ENCODE measurements around the gene INPP5A.
A peak's percentile ranks its signal among the peaks of the same experiment; 100 is the strongest.

INPP5A gene

DNA sequence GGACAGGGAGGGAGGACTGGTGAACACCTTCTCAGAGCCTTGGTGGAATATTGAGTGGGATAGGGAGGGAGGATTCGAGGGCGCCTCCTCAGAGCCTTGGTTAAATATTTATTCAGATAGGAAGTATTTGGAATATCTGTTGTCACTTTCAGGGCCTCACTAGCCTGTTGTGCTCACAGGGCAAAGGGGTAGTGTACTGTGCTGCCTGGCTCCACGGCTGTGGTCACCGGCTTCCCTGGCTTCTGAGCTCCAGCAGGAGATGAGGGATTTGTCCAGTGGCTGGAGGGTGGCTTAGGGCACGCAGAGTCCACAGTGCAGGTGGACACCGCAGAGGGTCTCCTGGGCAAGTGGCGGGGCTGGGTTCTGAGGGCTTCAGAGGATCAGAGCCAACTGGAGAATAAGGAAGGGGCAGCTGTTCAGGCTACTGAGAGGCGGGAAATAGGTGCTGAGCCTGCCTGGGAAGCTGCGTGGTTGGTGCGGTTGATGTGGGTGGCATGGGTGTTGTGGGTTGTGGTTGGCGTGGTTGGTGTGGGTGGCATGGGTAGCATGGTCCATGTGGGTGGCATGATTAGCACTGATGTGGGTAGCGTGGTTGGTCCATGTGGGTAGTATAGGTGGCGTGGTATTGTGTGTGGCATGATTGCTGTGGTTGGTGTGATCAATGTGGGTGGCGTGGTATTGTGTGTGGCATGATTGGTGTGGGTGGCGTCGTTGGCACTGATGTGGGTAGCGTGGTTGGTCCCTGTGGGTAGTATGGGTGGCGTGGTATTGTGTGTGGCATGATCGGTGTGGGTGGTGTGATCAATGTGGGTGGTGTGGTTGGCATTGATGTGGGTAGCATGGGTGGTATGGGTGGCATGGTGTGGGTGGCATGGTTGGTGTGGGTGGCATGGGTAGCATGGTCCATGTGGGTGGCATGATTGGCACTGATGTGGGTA lies 16.7 kb downstream of the INPP5A start:
- Histone ChIP-seq H3K27me3 (ENCODE audit: control insufficient read depth, low read length) (no peaks in the 10 kb centered on the region), H3K36me3 (ENCODE audit: control insufficient read depth, low read length) (no peaks in the 10 kb centered on the region), H3K27ac (ENCODE audit: low read depth, low read length) (peak overlapping the region; percentile 83), H3K4me2 (ENCODE audit: low read length) (peak overlapping the region; percentile 86), H3F3A (ENCODE audit: control insufficient read depth, insufficient read depth) (0 out of 2 replicates have a peak, but pooled peaks cover 2% of the 10 kb centered on the region), H4K20me1 (ENCODE audit: control insufficient read depth, insufficient read depth, low read depth, low read length) (no peaks in the 10 kb centered on the region), H3K9me3 (ENCODE audit: control insufficient read depth, insufficient read depth, low read length) (no peaks in the 10 kb centered on the region), H3K9me2 (replicated peaks; ENCODE audit: control insufficient read depth, low read length) (no peaks in the 10 kb centered on the region), H3K79me2 (ENCODE audit: control insufficient read depth, low read length) (peaks cover 69% of the 10 kb centered on the region), H3K4me1 (ENCODE audit: control insufficient read depth, low read length) (peaks cover 65% of the 10 kb centered on the region), H3K4me3 (ENCODE audit: low read length) (peak overlapping the region; percentile 65)
- TF ChIP-seq EZH2phosphoT487 (IDR thresholded peaks at IDR 0.05; ENCODE audit: borderline replicate concordance, low read length): no peak
- TF ChIP-seq, protein P1, sequence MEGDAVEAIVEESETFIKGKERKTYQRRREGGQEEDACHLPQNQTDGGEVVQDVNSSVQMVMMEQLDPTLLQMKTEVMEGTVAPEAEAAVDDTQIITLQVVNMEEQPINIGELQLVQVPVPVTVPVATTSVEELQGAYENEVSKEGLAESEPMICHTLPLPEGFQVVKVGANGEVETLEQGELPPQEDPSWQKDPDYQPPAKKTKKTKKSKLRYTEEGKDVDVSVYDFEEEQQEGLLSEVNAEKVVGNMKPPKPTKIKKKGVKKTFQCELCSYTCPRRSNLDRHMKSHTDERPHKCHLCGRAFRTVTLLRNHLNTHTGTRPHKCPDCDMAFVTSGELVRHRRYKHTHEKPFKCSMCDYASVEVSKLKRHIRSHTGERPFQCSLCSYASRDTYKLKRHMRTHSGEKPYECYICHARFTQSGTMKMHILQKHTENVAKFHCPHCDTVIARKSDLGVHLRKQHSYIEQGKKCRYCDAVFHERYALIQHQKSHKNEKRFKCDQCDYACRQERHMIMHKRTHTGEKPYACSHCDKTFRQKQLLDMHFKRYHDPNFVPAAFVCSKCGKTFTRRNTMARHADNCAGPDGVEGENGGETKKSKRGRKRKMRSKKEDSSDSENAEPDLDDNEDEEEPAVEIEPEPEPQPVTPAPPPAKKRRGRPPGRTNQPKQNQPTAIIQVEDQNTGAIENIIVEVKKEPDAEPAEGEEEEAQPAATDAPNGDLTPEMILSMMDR (IDR thresholded peaks at IDR 0.05; ENCODE audit: low read depth, low read length, poor library complexity, severe bottlenecking): no peak

DNA sequence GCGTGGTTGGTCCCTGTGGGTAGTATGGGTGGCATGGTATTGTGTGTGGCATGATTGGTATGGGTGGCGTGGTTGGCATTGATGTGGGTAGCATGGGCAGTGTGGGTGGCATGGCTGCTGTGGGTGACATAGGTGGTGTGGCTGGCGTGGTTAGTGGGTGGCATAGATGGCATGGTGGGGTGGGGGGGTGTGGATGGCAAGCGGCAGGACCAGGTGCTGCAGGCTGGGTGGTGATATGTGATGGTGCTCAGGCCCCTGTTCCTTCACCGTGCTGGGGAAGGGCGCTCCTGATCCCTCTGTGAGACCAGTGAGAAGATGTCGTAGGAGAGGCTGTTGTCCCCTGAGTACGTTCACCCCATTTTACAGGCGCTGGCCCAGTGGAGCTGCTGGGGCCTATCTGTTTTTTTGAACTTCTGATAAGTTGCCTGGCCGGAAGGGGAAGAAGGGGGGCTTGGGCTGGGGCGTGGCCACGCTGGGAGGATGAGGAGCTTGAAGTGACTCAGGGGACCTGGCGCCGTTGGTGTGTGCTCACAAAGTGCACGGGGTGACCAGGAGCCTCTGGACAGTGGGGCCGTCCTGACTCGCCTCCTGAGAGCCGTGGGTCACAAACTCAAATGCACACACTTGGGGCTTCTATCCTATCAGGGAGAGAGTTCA lies 17.5 kb downstream of the INPP5A start:
- Histone ChIP-seq H3K36me3 (ENCODE audit: control insufficient read depth, low read length) (no peaks in the 10 kb centered on the region), H3F3A (ENCODE audit: control insufficient read depth, insufficient read depth) (peaks cover 3% of the 10 kb centered on the region; the same call in 1 of the 2 replicates), H3K79me2 (ENCODE audit: control insufficient read depth, low read length) (peaks cover 71% of the 10 kb centered on the region), H3K27me3 (ENCODE audit: control insufficient read depth, low read length) (no peaks in the 10 kb centered on the region), H3K4me1 (ENCODE audit: control insufficient read depth, low read length) (peaks cover 66% of the 10 kb centered on the region), H3K27ac (ENCODE audit: low read depth, low read length) (peak overlapping the region; percentile 83), H3K9me2 (replicated peaks; ENCODE audit: control insufficient read depth, low read length) (no peaks in the 10 kb centered on the region), H3K4me2 (ENCODE audit: low read length) (peak overlapping the region; percentile 86), H4K20me1 (ENCODE audit: control insufficient read depth, insufficient read depth, low read depth, low read length) (no peaks in the 10 kb centered on the region), H3K9me3 (ENCODE audit: control insufficient read depth, insufficient read depth, low read length) (no peaks in the 10 kb centered on the region), H3K4me3 (ENCODE audit: low read length) (peak overlapping the region; percentile 65)
- TF ChIP-seq, protein P1 (IDR thresholded peaks at IDR 0.05; ENCODE audit: low read depth, low read length, poor library complexity, severe bottlenecking): no peak
- TF ChIP-seq EZH2phosphoT487 (IDR thresholded peaks at IDR 0.05; ENCODE audit: borderline replicate concordance, low read length): no peak

DNA sequence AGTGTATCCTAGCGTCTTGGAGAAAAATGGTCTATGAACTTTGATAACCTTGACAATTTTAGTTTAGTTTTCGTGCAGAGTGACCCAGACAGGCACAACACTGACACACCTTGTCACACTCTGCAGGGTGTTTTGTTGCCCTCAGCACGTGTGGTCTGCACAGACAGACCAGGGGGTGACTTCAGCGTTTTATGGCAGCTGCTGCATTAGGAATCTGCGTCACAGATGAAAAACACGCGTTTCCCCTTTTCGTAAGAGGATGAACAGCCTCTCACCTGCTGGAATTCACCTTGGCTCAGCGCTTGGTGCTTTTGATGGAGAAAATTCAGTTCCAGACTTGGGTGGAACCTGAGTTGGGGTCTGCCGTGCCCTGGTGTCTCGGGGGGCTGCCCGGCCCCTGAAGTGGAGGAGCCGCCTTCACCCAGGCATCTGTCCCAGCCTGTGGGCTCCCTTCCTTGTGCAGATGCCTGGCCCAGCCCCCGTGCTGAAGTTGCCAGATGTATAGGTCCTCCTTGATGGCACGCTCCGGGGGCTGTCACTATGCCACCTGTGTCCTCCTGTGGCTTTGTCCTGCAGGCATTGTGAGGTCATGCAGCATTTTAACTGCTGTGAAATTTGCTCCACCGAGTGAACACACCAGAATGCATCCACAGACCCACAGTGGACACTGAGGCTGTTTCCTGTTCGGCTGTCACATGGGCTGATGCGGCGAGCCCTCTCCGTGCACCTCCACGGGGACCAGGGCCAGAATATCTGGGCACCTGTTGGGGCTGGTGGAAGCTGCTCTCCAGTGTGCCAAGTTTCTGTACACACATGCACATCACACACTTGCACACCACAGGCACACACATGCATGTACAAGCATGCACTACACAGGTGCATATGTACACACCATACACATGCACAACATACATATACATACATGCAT lies 18.3 kb downstream of the INPP5A start:
- H3K36me3 ChIP-seq (ENCODE audit: control insufficient read depth, low read length): no peaks in the 10 kb centered on the region
- no peaks in the 10 kb centered on the region for H3K9me3 ChIP-seq (ENCODE audit: control insufficient read depth, insufficient read depth, low read length)
- H3K27me3 ChIP-seq (ENCODE audit: control insufficient read depth, low read length): no peaks in the 10 kb centered on the region
- TF ChIP-seq EZH2phosphoT487 (IDR thresholded peaks at IDR 0.05; ENCODE audit: borderline replicate concordance, low read length): no peak
- TF ChIP-seq, protein P1 (IDR thresholded peaks at IDR 0.05; ENCODE audit: low read depth, low read length, poor library complexity, severe bottlenecking): no peak
- peaks cover 66% of the 10 kb centered on the region for H3K4me1 ChIP-seq (ENCODE audit: control insufficient read depth, low read length)
- no peaks in the 10 kb centered on the region for H3K9me2 ChIP-seq (replicated peaks; ENCODE audit: control insufficient read depth, low read length)
- peak overlapping the region; percentile 86 for H3K4me2 ChIP-seq (ENCODE audit: low read length)
- no peaks in the 10 kb centered on the region for H4K20me1 ChIP-seq (ENCODE audit: control insufficient read depth, insufficient read depth, low read depth, low read length)
- peak overlapping the region; percentile 65 for H3K4me3 ChIP-seq (ENCODE audit: low read length)
- H3K79me2 ChIP-seq (ENCODE audit: control insufficient read depth, low read length): peaks cover 64% of the 10 kb centered on the region
- peak overlapping the region; percentile 83 for H3K27ac ChIP-seq (ENCODE audit: low read depth, low read length)
- peaks cover 9% of the 10 kb centered on the region for H3F3A ChIP-seq (ENCODE audit: control insufficient read depth, insufficient read depth)

All from DOHH2 (cell line).